Thoracic aorta (tissue), 2 donors: Measurements from ENCODE around the gene STAT6. TPM values are rescaled to one million over a fixed set of nuclear protein-coding genes. Genes with fewer than 3 reads are reported as not detected.
A peak's percentile ranks its signal among the peaks of the same experiment; 100 is the strongest.

Experiments
- ATAC-seq: fragments of 150-250 bp; one replicate; pipeline ENCODE4 v1.8.0; 2017; ENCODE audit warnings: low read depth; ENCODE audit not compliant: insufficient number of reproducible peaks, low FRiP score
- DNase-seq: peaks from one replicate; pipeline ENCODE4 v3.0.0-alpha.2; 2020; ENCODE audit warnings: low spot score
- H3K27ac ChIP-seq, 2 donors: fragments of 200-600 bp; sonication (generic); 1 replicate in 1 of 2; 2 replicates in 1 of 2; pipeline ENCODE4 v1.5.1; 2016; ENCODE audit warnings: mild to moderate bottlenecking in 2 of 2, moderate library complexity in 2 of 2
- H3K27me3 ChIP-seq: fragments of 200-600 bp; sonication (generic); replicated peaks from 2 replicates; pipeline ENCODE4 v1.6.0; 2016; ENCODE audit warnings: mild to moderate bottlenecking; ENCODE audit not compliant: insufficient read depth
- H3K36me3 ChIP-seq: fragments of 200-600 bp; sonication (generic); one replicate; pipeline ENCODE4 v1.5.1; 2016
- H3K4me1 ChIP-seq, 2 donors: fragments of 200-600 bp; sonication (generic); 1 replicate in 1 of 2; 2 replicates in 1 of 2; pipeline versions ENCODE4 v1.5.1 to v1.6.0; 2016; ENCODE audit warnings: low read depth in 2 of 2, mild to moderate bottlenecking in 1 of 2; ENCODE audit not compliant: control insufficient read depth in 1 of 2
- H3K4me3 ChIP-seq: fragments of 200-600 bp; sonication (generic); 2 replicates; pipeline ENCODE4 v1.5.1; 2016; ENCODE audit warnings: mild to moderate bottlenecking
- H3K9me3 ChIP-seq: fragments of 200-600 bp; sonication (generic); 2 replicates; pipeline ENCODE4 v1.5.1; 2016
- total RNA-seq, 2 donors: library from RNA; depleted of rRNA; stranded (reverse); fragments of >200 nt; gene quantifications; one replicate each; pipeline versions ENCODE4 v1.1.0 to v1.2.3, GENCODE V29; 2016
- TF ChIP-seq, protein P1 (sequence below): fragments of 200-600 bp; sonication (generic); IDR thresholded peaks from one replicate; pipeline ENCODE4 v1.5.1; 2019; ENCODE audit warnings: antibody characterized with exemption

STAT6 gene
- total RNA-seq, 2 donors from 2014 or later: 133 to 185 TPM

DNA sequence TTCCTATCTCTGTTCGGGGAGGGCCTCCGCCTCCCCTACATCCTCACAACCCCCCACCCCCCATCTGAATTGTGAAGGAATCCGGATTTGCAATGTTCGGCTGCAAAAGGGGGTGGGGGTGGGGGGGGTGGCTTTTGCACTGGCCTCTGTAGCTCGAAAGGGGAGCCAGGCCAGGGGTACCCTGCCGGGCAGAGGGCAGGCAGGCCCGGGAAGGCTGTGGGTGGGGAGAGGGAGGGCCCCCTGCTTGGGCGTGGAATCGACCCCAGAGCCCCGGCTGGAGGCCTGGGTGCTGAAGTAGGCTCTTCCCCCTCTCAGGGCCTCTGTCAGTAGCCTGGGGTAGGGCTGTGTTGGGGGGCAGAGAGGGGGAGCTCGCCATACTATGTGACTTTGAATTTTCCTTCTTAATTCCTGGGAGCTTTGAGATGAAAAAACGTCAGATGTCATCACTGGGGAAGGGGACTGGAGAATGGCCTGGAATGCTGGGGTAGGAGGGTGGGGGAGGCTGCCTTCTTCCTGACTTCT lies 18.2 kb upstream of the STAT6 start:
- H3K27ac ChIP-seq: peak overlapping the region; percentile 80 to 99
- H3K27me3 ChIP-seq: no peaks in the 10 kb centered on the region
- H3K4me1 ChIP-seq: peaks cover 43 to 52% of the 10 kb centered on the region in 2 donors
- TF ChIP-seq, protein P1, sequence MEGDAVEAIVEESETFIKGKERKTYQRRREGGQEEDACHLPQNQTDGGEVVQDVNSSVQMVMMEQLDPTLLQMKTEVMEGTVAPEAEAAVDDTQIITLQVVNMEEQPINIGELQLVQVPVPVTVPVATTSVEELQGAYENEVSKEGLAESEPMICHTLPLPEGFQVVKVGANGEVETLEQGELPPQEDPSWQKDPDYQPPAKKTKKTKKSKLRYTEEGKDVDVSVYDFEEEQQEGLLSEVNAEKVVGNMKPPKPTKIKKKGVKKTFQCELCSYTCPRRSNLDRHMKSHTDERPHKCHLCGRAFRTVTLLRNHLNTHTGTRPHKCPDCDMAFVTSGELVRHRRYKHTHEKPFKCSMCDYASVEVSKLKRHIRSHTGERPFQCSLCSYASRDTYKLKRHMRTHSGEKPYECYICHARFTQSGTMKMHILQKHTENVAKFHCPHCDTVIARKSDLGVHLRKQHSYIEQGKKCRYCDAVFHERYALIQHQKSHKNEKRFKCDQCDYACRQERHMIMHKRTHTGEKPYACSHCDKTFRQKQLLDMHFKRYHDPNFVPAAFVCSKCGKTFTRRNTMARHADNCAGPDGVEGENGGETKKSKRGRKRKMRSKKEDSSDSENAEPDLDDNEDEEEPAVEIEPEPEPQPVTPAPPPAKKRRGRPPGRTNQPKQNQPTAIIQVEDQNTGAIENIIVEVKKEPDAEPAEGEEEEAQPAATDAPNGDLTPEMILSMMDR: no peak
- peak overlapping the region; percentile 94 for H3K4me3 ChIP-seq
- no peaks in the 10 kb centered on the region for H3K36me3 ChIP-seq
- no peaks in the 10 kb centered on the region for H3K9me3 ChIP-seq
- DNase-seq (no peak), ATAC-seq (no peak)

DNA sequence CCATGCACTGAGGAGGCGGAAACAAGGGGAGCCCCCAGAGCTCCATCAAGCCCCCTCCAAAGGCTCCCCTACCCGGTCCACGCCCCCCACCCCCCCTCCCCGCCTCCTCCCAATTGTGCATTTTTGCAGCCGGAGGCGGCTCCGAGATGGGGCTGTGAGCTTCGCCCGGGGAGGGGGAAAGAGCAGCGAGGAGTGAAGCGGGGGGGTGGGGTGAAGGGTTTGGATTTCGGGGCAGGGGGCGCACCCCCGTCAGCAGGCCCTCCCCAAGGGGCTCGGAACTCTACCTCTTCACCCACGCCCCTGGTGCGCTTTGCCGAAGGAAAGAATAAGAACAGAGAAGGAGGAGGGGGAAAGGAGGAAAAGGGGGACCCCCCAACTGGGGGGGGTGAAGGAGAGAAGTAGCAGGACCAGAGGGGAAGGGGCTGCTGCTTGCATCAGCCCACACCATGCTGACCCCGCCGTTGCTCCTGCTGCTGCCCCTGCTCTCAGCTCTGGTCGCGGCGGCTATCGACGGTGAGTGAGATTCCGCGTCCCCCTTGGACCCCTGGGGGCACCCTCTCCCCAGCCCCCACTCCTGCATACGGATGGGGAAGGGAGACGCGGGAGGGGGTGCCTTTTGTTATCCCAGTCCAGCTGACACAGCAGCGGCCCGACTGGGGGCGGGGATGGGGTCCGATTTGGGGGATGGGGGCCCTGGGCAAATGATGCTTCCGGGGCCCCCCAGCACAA lies 17.5 kb upstream of the STAT6 start:
- H3K27me3 ChIP-seq: no peaks in the 10 kb centered on the region
- no peak for DNase-seq
- H3K27ac ChIP-seq: peak overlapping the region; percentile 80 to 99
- TF ChIP-seq, protein P1: no peak
- no peak for ATAC-seq
- H3K36me3 ChIP-seq: no peaks in the 10 kb centered on the region
- H3K9me3 ChIP-seq: no peaks in the 10 kb centered on the region
- H3K4me1 ChIP-seq: peaks cover 36 to 45% of the 10 kb centered on the region in 2 donors
- H3K4me3 ChIP-seq: peak overlapping the region; percentile 94

DNA sequence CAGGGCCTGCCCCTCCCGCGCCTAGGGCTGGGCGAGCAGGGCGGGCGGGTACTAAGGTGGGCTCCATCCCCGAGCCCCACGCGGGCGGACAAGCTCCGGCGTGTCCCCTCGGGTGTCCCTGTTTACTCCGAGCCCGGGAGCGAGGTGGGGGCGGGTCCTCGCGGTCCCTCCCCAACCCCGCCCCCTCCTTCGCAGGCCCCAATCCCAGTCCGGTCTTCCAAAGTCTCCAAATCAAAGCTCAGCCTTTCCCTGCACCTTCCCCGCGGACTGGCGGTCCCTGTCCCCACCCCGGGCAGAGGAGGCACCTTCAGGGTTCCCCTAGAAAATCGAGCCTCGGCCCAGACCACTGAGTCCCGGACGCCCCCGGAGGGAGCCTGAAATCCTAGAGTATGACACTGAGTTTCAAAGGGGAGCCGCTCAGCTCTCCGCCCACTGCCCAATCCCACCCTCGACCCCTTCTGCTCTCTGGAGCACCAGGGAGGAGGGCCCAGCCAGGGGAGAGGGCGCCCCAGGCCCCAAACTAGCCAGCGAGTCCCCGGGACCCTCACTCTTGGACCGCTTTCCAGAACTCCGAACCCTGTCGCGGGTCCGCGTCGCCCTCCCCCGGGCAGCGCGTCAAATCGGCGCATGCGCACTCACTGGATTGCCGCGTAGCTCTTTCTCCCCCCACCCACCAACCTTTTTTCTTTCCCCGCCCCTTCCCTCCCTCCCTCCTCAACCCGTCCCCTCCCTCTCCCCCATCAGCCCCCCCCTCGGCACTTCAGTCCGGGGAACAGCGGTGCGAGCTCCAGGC lies 16.8 kb upstream of the STAT6 start, which contains the start of gene LRP1:
Gene LRP1 (plus strand): TSS at position 758 of the 793 bp plus-strand sequence. CDS start 482 bp downstream, outside the sequence.
- no peaks in the 10 kb centered on the region for H3K9me3 ChIP-seq
- H3K36me3 ChIP-seq: no peaks in the 10 kb centered on the region
- TF ChIP-seq, protein P1: no peak
- DNase-seq: no peak
- peaks cover 30 to 37% of the 10 kb centered on the region in 2 donors for H3K4me1 ChIP-seq
- H3K4me3 ChIP-seq: peak within 1 kb of the TSS; percentile 94
- no peaks in the 10 kb centered on the region for H3K27me3 ChIP-seq
- H3K27ac ChIP-seq: peak within 1 kb of the TSS; percentile 94 to 99
- ATAC-seq: peak; percentile 47

DNA sequence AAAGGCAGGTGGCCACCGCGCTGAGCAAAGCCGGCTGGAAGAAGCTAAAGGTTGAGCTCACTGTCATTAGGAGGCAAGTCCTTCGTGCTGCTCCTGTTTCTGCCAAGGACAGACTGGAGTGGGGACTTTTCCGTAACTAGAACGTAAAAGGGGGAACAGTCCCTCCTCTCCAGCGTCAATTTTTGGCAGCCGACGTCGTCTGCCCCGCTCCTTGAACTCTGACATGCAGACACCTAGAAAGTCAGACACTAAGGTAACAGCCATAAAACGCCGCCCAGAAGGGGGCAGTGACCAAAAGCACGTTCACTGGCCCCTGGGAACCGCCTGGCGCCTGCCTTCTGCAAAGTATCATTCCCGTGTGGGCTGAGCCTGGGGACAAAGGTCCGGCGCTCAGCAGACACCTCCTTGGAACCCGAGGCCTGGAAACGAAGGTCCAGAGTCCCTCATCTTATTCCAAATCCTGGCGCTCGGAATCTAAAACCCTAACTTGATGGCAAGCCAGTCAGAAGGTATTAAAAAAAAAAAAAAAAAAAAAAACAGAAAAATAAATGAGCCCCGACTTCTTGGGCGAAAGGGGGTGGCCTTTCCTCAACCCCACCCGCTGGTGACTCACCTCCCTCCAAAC lies 16.1 kb upstream of the STAT6 start:
- H3K9me3 ChIP-seq: no peaks in the 10 kb centered on the region
- H3K4me3 ChIP-seq: peak overlapping the region; percentile 94
- no peaks in the 10 kb centered on the region for H3K27me3 ChIP-seq
- DNase-seq (no peak), ATAC-seq (no peak)
- peak overlapping the region; percentile 94 to 99 for H3K27ac ChIP-seq
- TF ChIP-seq, protein P1: peak; percentile 25
- no peaks in the 10 kb centered on the region for H3K36me3 ChIP-seq
- H3K4me1 ChIP-seq: peaks cover 23 to 30% of the 10 kb centered on the region in 2 donors

DNA sequence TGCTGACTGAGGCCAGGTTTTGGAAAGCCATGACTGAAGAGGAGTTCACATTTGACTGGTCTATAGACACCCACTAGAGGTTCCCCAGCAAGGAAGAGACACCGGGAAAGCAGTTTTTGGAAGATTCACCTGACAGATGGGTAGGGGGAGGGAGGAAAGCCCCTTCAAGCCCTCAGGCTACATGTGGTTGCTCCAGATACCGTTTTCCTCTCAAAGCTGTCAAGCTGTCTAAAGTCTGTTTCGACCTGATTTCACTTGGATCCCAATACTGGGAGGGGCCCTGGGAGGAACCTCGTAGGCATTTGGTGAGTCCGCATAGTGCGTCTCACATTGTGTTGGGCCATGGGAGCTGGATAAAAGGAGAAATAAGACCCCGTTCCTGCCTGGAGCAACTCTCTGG lies 15.4 kb upstream of the STAT6 start:
- peak overlapping the region; percentile 94 to 99 for H3K27ac ChIP-seq
- no peak for DNase-seq
- no peak for ATAC-seq
- no peaks in the 10 kb centered on the region for H3K36me3 ChIP-seq
- TF ChIP-seq, protein P1: no peak
- no peaks in the 10 kb centered on the region for H3K27me3 ChIP-seq
- no peaks in the 10 kb centered on the region for H3K9me3 ChIP-seq
- peaks cover 16 to 24% of the 10 kb centered on the region in 2 donors for H3K4me1 ChIP-seq
- peak overlapping the region; percentile 94 for H3K4me3 ChIP-seq
